ENCODE measurements around the gene LRFN4.

LRFN4 gene

GRCh38 chr11:66858939-66859685 is 2.2 kb downstream of the LRFN4 start:
- TF ChIP-seq CTCF (IDR thresholded peaks at IDR 0.05; ENCODE audit: low read depth, low read length): no peak
- DNase-seq (ENCODE audit: low read depth in 2 of 2): no peak
- no peak overlapping the region for H3K4me3 ChIP-seq (replicated peaks in 1 of 2; ENCODE audit: low read depth in 2 of 2, low read length in 2 of 2)

GRCh38 chr11:66859686-66860448 is 3.0 kb downstream of the LRFN4 start:
- no peak for DNase-seq (ENCODE audit: low read depth in 2 of 2)
- no peak for TF ChIP-seq CTCF (IDR thresholded peaks at IDR 0.05; ENCODE audit: low read depth, low read length)

GRCh38 chr11:66860449-66860831 is 3.6 kb downstream of the LRFN4 start:
- H3K4me3 ChIP-seq (replicated peaks in 1 of 2; ENCODE audit: low read depth in 2 of 2, low read length in 2 of 2): no peak overlapping the region
- TF ChIP-seq CTCF (IDR thresholded peaks at IDR 0.05; ENCODE audit: low read depth, low read length): no peak
- DNase-seq (ENCODE audit: low read depth in 2 of 2): no peak

More at GRCh38 chr11:66859686-66860448, 3.0 kb downstream of the LRFN4 start:
- H3K4me3 ChIP-seq (replicated peaks in 1 of 2; ENCODE audit: low read depth in 2 of 2, low read length in 2 of 2): no peak overlapping the region

GRCh38 chr11:66861038-66861773 is 4.3 kb downstream of the LRFN4 start:
- DNase-seq (ENCODE audit: low read depth in 2 of 2): no peak
- H3K4me3 ChIP-seq (replicated peaks in 1 of 2; ENCODE audit: low read depth in 2 of 2, low read length in 2 of 2): no peak overlapping the region
- TF ChIP-seq CTCF (IDR thresholded peaks at IDR 0.05; ENCODE audit: low read depth, low read length): no peak

- TF ChIP-seq CTCF (IDR thresholded peaks at IDR 0.05; ENCODE audit: low read depth, low read length): no peak
- H3K4me3 ChIP-seq (replicated peaks in 1 of 2; ENCODE audit: low read depth in 2 of 2, low read length in 2 of 2): no peak overlapping the region
- DNase-seq (ENCODE audit: low read depth in 2 of 2): no peak
Measured at GRCh38 chr11:66861774-66862558, 5.1 kb downstream of the LRFN4 start.

GRCh38 chr11:66862559-66863037 is 5.7 kb downstream of the LRFN4 start:
- no peak overlapping the region for H3K4me3 ChIP-seq (replicated peaks in 1 of 2; ENCODE audit: low read depth in 2 of 2, low read length in 2 of 2)
- no peak for TF ChIP-seq CTCF (IDR thresholded peaks at IDR 0.05; ENCODE audit: low read depth, low read length)

More at GRCh38 chr11:66862559-66863037, 5.7 kb downstream of the LRFN4 start:
- no peak for DNase-seq (ENCODE audit: low read depth in 2 of 2)

All from cardiac fibroblast (primary cell).